CD14-positive monocyte (primary cell): ENCODE results near the gene ARHGEF10L. TPM values are rescaled to one million over a fixed set of nuclear protein-coding genes. Genes with fewer than 3 reads are reported as not detected.

ENCODE experiments used
- DNase-seq, 3 donors: peaks; one replicate each; pipeline ENCODE4 v3.0.0-alpha.2; 2011 to 2022
- H2AFZ ChIP-seq: 2 replicates; pipeline ENCODE4 v1.6.0; 2012; ENCODE audit warnings: mild to moderate bottlenecking, low read depth, low read length, inconsistent platforms; ENCODE audit not compliant: insufficient read depth, poor library complexity, severe bottlenecking
- H3K27ac ChIP-seq, 2 donors: 1 replicate in 1 of 2; 2 replicates in 1 of 2; pipeline ENCODE4 v1.5.1; 2012 to 2013; ENCODE audit warnings: low read length in 2 of 2, control low read depth in 1 of 2, inconsistent platforms in 1 of 2, low read depth in 1 of 2, mild to moderate bottlenecking in 1 of 2
- H3K27me3 ChIP-seq, 2 donors: one replicate each; pipeline versions ENCODE4 v1.6.0 to v1.6.1; 2011 to 2013; ENCODE audit warnings: low read length in 2 of 2; ENCODE audit not compliant: control insufficient read depth in 2 of 2, insufficient read depth in 2 of 2
- H3K36me3 ChIP-seq, 2 donors: replicated peaks in 1 of 2; 1 replicate in 1 of 2; 2 replicates in 1 of 2; pipeline versions ENCODE4 v1.5.1 to v1.6.1; 2012 to 2013; ENCODE audit warnings: low read length in 2 of 2, control low read depth in 1 of 2, inconsistent platforms in 1 of 2, mild to moderate bottlenecking in 1 of 2; ENCODE audit not compliant: insufficient read depth in 2 of 2, control insufficient read depth in 1 of 2
- H3K4me1 ChIP-seq, 2 donors: 1 replicate in 1 of 2; 2 replicates in 1 of 2; pipeline versions ENCODE4 v1.5.1 to v1.6.1; 2012 to 2013; ENCODE audit warnings: low read length in 2 of 2, control low read depth in 1 of 2, inconsistent platforms in 1 of 2, mild to moderate bottlenecking in 1 of 2, moderate library complexity in 1 of 2; ENCODE audit not compliant: insufficient read depth in 2 of 2, control insufficient read depth in 1 of 2
- H3K4me2 ChIP-seq: replicated peaks from 2 replicates; pipeline ENCODE3; 2012; ENCODE audit warnings: low read length, moderate library complexity, mild to moderate bottlenecking; ENCODE audit not compliant: poor library complexity, severe bottlenecking; ENCODE audit errors: extremely low read depth
- H3K4me3 ChIP-seq, 3 experiments: fragments of 200-600 bp in 1 of 3; sonication (generic) in 1 of 3; replicated peaks in 1 of 3; 1 replicate in 2 of 3; 2 replicates in 1 of 3; pipeline ENCODE4 v1.5.1; 2011 to 2013; ENCODE audit warnings: low read length in 3 of 3, mild to moderate bottlenecking in 3 of 3, control low read depth in 2 of 3, low read depth in 2 of 3, inconsistent platforms in 1 of 3, moderate library complexity in 1 of 3
- H3K79me2 ChIP-seq: 2 replicates; pipeline ENCODE4 v1.6.0; 2012; ENCODE audit warnings: mild to moderate bottlenecking, control low read depth, inconsistent platforms, low read length, moderate library complexity; ENCODE audit not compliant: insufficient read depth
- H3K9ac ChIP-seq: 2 replicates; pipeline ENCODE4 v1.6.0; 2017; ENCODE audit warnings: low read length, mild to moderate bottlenecking; ENCODE audit not compliant: insufficient read depth, poor library complexity, severe bottlenecking
- H3K9me3 ChIP-seq, 2 donors: replicated peaks in 1 of 2; 1 replicate in 1 of 2; 2 replicates in 1 of 2; pipeline versions ENCODE4 v1.5.1 to v1.6.1; 2012 to 2013; ENCODE audit warnings: low read length in 2 of 2, control low read depth in 1 of 2; ENCODE audit not compliant: control insufficient read depth in 1 of 2, insufficient read depth in 1 of 2
- H4K20me1 ChIP-seq: 2 replicates; pipeline ENCODE4 v1.6.0; 2012; ENCODE audit warnings: mild to moderate bottlenecking, low read length, control low read depth, moderate library complexity; ENCODE audit not compliant: insufficient read depth
- H3K27ac Mint-ChIP-seq, 7 donors: one replicate each; pipeline ENCODE4 v1.8.0; 2020; ENCODE audit warnings: mild to moderate bottlenecking in 7 of 7, mixed read lengths in 7 of 7, moderate library complexity in 6 of 7, inconsistent platforms in 2 of 7
- H3K27me3 Mint-ChIP-seq, 3 donors: one replicate each; pipeline ENCODE4 v1.8.0; 2021 to 2022; ENCODE audit warnings: low read depth in 3 of 3, mild to moderate bottlenecking in 3 of 3, mixed read lengths in 3 of 3, moderate library complexity in 3 of 3, inconsistent platforms in 1 of 3
- H3K36me3 Mint-ChIP-seq, 2 donors: one replicate each; pipeline ENCODE4 v1.8.0; 2020; ENCODE audit warnings: mixed read lengths in 2 of 2, inconsistent platforms in 1 of 2, mild to moderate bottlenecking in 1 of 2
- H3K4me1 Mint-ChIP-seq: one replicate; pipeline ENCODE4 v1.8.0; 2020; ENCODE audit warnings: mild to moderate bottlenecking, mixed read lengths
- H3K4me3 Mint-ChIP-seq, 2 donors: one replicate each; pipeline ENCODE4 v1.8.0; 2020; ENCODE audit warnings: mild to moderate bottlenecking in 2 of 2, mixed read lengths in 2 of 2, moderate library complexity in 1 of 2
- H3K9me3 Mint-ChIP-seq, 7 donors: one replicate each; pipeline ENCODE4 v1.8.0; 2020 to 2022; ENCODE audit warnings: mixed read lengths in 7 of 7, mild to moderate bottlenecking in 6 of 7, moderate library complexity in 6 of 7, inconsistent platforms in 2 of 7
- CTCF ChIP-seq: fragments of 200-600 bp; IDR thresholded peaks from one replicate; pipeline ENCODE4 v1.8.0; 2022; ENCODE audit warnings: antibody characterized with exemption, mild to moderate bottlenecking
- WGBS: methylation state at CpG from one replicate; pipeline ENCODE4 v1.1.5; 2013; ENCODE audit warnings: missing lambda C conversion rate; ENCODE audit not compliant: insufficient coverage; 5-methylcytosine and 5-hydroxymethylcytosine counted together
- intact Hi-C, 2 donors: fragments of 100-400 bp; cut with micrococcal nuclease; formaldehyde crosslinking; loops; one replicate each; pipeline versions ENCODE4 v1.15.0 to v1.15.1; 2023
- polyA plus RNA-seq, 3 donors: library from polyadenylated mRNA; depleted of rRNA in 1 of 3; unstranded in 2 of 3; stranded (reverse) in 1 of 3; fragments of 300-500 nt in 2 of 3; fragments of >200 nt in 1 of 3; fragmentation: Illumina TruSeq in 2 of 3; gene quantifications; 1 replicate in 2 of 3; 2 replicates in 1 of 3; pipeline ENCODE4 v1.2.3, GENCODE V29; 2012 to 2021

Gene ARHGEF10L
- polyA plus RNA-seq, 3 donors, result 20.7 to 95.7 (median 23.7) TPM

DNA sequence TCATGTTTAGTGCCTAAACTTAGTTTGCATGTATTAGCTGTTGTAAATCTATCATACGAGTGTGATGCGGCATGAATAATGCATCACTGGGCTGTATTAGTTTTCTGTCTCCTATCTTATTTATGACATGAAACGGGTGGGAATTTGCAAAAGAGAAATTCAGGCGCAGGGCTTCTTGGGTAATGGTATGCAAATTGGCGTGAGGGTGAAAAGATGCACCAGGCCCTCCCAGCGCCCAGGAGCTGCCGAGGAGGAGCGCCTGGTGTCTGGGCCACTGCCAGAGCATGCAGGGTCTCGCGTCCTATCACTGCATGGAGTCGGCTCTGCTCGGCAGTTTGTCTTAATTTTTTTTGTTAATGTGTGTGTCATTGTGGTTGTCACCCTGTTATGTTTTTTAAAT lies 132.7 kb downstream of the ARHGEF10L start:
- H3K4me3 Mint-ChIP-seq, result no peak overlapping the region

GRCh38 chr1:17673329-17674072 lies 134.0 kb downstream of the ARHGEF10L start:
- Mint-ChIP-seq H3K27ac (peak overlapping the region; percentile 51 to 92 (median 82)), H3K36me3 (peaks cover 61 to 87% of the 10 kb centered on the region in 2 donors), H3K9me3 (peaks cover 0 to 2% (median 0%) of the 10 kb centered on the region in 7 donors), H3K4me1 (peaks cover 47% of the 10 kb centered on the region), H3K27me3 (peaks cover 1 to 15% (median 9%) of the 10 kb centered on the region in 3 donors), H3K4me3 (no peak overlapping the region)
- WGBS, result 68% methylated on average over 12 of the region's 13 CpGs
- Histone ChIP-seq H3K4me3 (no peak overlapping the region), H3K79me2 (peaks cover 7% of the 10 kb centered on the region), H3K9ac (no peak overlapping the region), H2AFZ (no peak overlapping the region), H3K27ac (peak overlapping the region; percentile 27 to 35), H4K20me1 (peaks cover 100% of the 10 kb centered on the region), H3K27me3 (no peaks in the 10 kb centered on the region), H3K4me2 (no peak overlapping the region), H3K36me3 (peaks cover 71 to 90% of the 10 kb centered on the region in 2 donors), H3K4me1 (peaks cover 9 to 25% of the 10 kb centered on the region in 2 donors), H3K9me3 (no peaks in the 10 kb centered on the region)
- intact Hi-C loops, result no loop called here
- no peak for TF ChIP-seq CTCF
- peak in 1 of 3 donors; percentile 37 for DNase-seq

More for the DNA sequence above, 132.7 kb downstream of the ARHGEF10L start:
- no peak overlapping the region for H3K27ac ChIP-seq
- H3K9ac ChIP-seq, result no peak overlapping the region
- peaks cover 1 to 16% (median 9%) of the 10 kb centered on the region in 3 donors for H3K27me3 Mint-ChIP-seq
- peaks cover 9 to 25% of the 10 kb centered on the region in 2 donors for H3K4me1 ChIP-seq
- H3K9me3 Mint-ChIP-seq, result peaks cover 0 to 2% (median 1%) of the 10 kb centered on the region in 7 donors
- H3K4me3 ChIP-seq, result no peak overlapping the region
- H3K36me3 ChIP-seq, result peaks cover 73 to 90% of the 10 kb centered on the region in 2 donors
- no peak for TF ChIP-seq CTCF
- no peaks in the 10 kb centered on the region for H3K9me3 ChIP-seq
- 78% methylated on average over 4 of the region's 12 CpGs for WGBS
- H3K27ac Mint-ChIP-seq, result peak overlapping the region in 3 of 7 donors; percentile 28 to 74 (median 31)
- H2AFZ ChIP-seq, result no peak overlapping the region
- peaks cover 62 to 87% of the 10 kb centered on the region in 2 donors for H3K36me3 Mint-ChIP-seq
- H3K4me2 ChIP-seq, result no peak overlapping the region
- peaks cover 49% of the 10 kb centered on the region for H3K4me1 Mint-ChIP-seq
- peaks cover 100% of the 10 kb centered on the region for H4K20me1 ChIP-seq
- intact Hi-C loops, result no loop called here
- DNase-seq, result no peak
- peaks cover 7% of the 10 kb centered on the region for H3K79me2 ChIP-seq
- H3K27me3 ChIP-seq, result no peaks in the 10 kb centered on the region
